Left renal cortex interstitium (tissue), 4 donors: ENCODE measurements around the gene DNER. TPM values are rescaled to one million over a fixed set of nuclear protein-coding genes. Genes with fewer than 3 reads are reported as not detected.
A peak's percentile ranks its signal among the peaks of the same experiment; 100 is the strongest.
"Not testable (repeated sequence)": the region's sequence is repeated elsewhere in the genome, so short reads cannot be mapped to it uniquely, and the experiment has no call there.

ENCODE experiments used
- DNase-seq, 4 donors: peaks; one replicate each; pipeline ENCODE4 v3.0.0-alpha.2; 2013; ENCODE audit warnings: low read depth in 4 of 4, low spot score in 2 of 4, missing footprints in 1 of 4
- polyA plus RNA-seq, 4 donors: library from polyadenylated mRNA; unstranded; fragments of 120-200 nt; gene quantifications; one replicate each; pipeline ENCODE4 v1.2.1, GENCODE V29; 2013; ENCODE audit not compliant: insufficient read length in 4 of 4

DNER gene
- polyA plus RNA-seq, 4 donors, result 53.4 to 68.4 (median 62.5) TPM

GRCh38 chr2:229719926-229720647 lies 5.7 kb upstream of the DNER start:
- no peak for DNase-seq

GRCh38 chr2:229718057-229718456 lies 3.7 kb upstream of the DNER start:
- no peak for DNase-seq

- DNase-seq, result peak in 1 of 4 donors; percentile 45
These were observed 1.6 kb upstream of the DNER start for GRCh38 chr2:229715895-229716507.

GRCh38 chr2:229714736-229715541 lies 584 bp upstream of the DNER start:
- DNase-seq, result peak in 1 of 4 donors; percentile 43

GRCh38 chr2:229713371-229714079 lies 830 bp downstream of the DNER start:
- no peak for DNase-seq

GRCh38 chr2:229712136-229712535 lies 2.2 kb downstream of the DNER start:
- DNase-seq, result no peak

- DNase-seq, result no peak
These were observed 6.0 kb downstream of the DNER start for GRCh38 chr2:229708335-229708734.

GRCh38 chr2:229703909-229704630 lies 10.3 kb downstream of the DNER start:
- no peak for DNase-seq

GRCh38 chr2:229701716-229702115 lies 12.6 kb downstream of the DNER start:
- no peak for DNase-seq

GRCh38 chr2:229701062-229701461 lies 13.3 kb downstream of the DNER start:
- no peak for DNase-seq

GRCh38 chr2:229695961-229696360 lies 18.4 kb downstream of the DNER start:
- peak in 2 of 4 donors; percentile 26 to 41 for DNase-seq

- not testable (repeated sequence) for DNase-seq
These were observed 20.5 kb downstream of the DNER start for GRCh38 chr2:229693845-229694244.

GRCh38 chr2:229691631-229692030 lies 22.7 kb downstream of the DNER start:
- DNase-seq, result no peak

- no peak for DNase-seq
These were observed 25.0 kb downstream of the DNER start for GRCh38 chr2:229689307-229689839.

GRCh38 chr2:229688141-229688540 lies 26.2 kb downstream of the DNER start:
- DNase-seq, result no peak

- no peak for DNase-seq
These were observed 28.0 kb downstream of the DNER start for GRCh38 chr2:229686122-229686919.

- no peak for DNase-seq
These were observed 29.3 kb downstream of the DNER start for GRCh38 chr2:229684942-229685562.

- no peak for DNase-seq
These were observed 34.8 kb downstream of the DNER start for GRCh38 chr2:229679393-229680125.
